GM18499 (cell line): ENCODE data around the gene RPP40.
"Not testable (repeated sequence)": the region's sequence is repeated elsewhere in the genome, so short reads cannot be mapped to it uniquely, and the experiment has no call there.

Experiments used
- ATAC-seq: cut with Tn5 transposase; IDR thresholded peaks from one replicate; pipeline ENCODE4 v1.9.1; 2021; ENCODE audit warnings: moderate number of reproducible peaks; ENCODE audit not compliant: insufficient read depth, unreplicated experiment

RPP40 gene

DNA sequence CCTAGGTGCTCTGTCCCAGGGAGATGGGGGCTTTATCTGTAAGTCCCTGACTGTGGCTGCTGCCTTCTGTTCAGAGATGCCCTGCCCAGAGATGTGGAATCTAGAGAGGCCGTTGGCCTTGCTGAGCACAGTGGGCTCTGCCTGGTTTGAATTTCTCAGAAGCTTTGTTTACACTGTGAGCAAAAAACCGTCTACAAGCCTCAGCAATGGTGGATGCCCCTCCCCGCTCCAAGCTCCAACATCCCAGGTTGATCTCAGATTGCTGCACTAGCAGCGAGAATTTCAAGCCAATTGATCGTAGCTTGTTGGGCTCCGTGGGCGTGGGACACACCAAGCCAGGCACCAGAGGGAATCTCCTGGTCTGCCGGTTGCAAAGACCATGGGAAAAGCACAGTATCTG, 16.3 kb upstream of the RPP40 start:
- no peak for ATAC-seq

DNA sequence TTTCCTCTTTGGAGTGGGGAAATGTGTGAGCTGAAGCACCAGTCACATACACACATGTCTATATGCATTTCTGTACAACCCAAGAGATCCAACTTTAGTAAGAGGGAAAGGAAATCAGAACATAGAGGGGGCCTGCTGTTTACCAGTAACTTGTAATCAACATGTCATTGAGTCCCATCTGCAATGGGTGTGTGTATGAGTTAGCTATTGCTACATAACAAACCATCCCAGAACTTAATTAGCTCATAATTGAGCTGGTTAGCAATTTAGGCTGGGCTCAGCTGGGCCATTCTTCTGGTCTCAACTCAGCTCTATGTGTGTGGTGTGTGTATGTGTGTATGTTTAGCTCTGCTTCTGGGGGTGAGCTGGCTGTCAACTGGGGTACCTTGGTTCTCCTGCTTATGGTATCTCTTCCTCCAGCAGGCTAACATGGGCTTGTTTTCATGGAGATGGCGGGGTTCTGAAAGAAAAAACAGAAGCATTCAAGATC, 10.3 kb upstream of the RPP40 start:
- no peak for ATAC-seq

DNA sequence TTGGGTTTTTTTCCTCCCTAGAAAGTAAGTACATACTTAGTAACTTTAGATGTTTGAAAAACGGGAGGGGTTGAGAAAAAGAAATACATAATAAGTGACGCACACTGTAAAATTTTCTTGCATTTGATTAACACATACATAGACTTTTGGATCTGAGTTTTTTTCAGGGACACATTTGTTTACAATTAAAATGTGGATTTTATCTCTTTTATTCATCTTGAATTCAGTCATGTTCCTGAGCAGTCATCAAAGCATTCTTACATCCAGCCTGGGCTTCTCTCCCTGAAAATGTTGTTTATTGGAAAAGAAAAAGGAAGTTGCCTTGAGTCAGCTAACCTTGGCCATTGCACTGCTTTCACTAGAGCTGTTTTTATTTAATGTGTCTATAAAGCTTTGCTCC, 8.7 kb upstream of the RPP40 start:
- ATAC-seq: no peak

DNA sequence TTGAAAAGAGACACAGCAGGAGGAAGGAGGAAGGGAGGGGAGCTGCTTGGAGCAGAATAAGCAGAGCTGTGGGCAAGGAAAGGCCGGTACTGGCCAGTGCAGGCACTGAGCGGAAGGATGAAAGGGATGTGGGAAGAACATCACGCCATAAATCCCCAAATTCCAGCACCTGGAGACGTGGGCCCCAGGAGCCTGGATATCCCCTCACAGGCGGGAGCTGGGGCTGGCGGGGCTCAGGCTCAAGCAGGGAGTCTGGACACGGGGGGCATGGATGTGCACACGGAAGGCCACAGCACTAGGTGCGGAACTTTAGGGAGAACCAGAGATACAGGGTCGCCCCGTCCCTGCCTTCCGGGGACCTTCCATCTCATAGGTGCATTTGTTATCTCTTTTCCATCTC, 7.5 kb upstream of the RPP40 start:
- ATAC-seq: no peak

DNA sequence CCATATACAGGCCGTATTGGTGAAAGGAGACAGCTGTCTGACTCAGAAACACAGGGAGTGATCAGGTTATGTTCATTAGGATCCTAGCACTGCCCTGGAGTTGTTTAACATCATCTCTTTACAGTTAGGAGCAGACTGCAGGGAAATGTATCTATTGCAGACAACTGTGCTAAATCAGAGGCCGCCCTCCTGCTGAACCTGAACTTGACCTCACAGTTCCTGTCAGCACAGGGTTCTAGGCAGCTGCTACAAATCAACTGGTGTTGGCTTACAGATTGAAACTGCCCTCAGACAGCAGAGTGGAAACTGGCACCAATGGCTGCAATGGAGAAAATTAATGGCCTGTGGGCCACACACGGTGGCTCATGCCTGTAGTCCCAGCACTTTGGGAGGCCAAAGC, 3.7 kb upstream of the RPP40 start:
- ATAC-seq: no peak

DNA sequence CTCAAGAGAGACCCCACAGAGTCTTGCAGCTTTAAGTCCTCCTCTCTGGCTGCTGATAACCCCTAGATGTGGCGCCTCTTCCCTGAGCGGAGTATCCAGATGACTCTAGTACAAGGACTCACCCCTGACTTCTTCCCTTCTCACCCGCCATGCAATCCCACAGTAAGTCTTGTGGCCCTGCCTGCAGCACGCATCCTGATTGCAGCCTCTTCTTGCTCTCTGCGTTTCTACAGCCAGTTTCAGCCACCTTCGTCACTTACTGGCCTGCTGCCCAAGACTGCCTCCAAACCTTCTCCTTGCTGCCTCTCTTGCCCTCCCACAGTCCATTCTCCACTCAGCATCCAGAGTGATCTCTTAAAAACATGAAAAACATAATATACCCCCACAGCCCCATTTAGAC, 2.4 kb upstream of the RPP40 start:
- no peak for ATAC-seq

DNA sequence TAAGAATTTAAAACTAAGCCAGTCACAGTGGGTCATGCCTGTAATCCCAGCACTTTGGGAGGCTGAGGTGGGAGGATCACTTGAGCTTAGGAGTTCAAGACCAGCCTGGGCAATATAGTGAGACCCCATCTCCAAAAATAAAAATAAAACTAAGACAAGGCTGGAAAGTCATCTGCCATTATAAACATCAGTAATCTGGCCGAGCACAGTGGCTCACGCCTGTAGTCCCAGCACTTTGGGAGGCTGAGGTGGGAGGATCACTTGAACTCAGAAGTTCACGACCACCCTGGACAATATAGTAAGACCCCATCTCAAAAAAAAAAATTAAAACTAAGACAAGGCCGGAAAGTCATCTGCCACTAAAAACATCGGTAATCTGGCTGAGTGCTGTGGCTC, 1.2 kb upstream of the RPP40 start:
- not testable (repeated sequence) for ATAC-seq

DNA sequence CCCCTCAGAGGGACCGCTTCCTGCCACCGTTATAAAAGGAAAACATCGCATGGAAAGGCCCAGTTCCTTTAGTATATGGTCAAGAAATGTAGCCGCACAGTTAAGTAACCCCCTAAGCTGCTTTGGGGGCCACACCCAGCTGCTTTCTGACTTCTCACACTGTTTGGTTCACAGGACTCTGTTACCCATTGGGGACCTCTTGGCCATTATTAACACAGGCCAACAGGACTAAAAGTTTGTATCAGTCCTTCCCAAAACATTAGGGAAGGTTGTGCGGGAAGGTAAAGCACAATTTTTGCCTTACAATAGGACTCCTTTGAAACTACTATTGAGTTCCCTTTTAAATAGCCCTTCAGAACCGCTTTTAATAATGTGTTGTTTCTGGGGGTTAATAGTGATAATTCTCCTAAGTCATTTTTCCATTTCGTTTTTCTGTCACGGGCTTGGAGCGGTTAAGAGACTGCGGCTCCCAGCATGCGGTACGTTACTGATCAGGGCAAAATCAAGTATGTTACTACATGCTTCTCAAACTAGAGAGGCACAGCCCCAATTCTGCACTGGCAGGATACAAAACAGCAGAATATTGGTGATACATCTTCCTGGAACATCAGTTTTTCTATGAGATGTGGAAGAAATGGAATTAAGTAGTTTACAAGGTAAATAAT, 668 bp upstream of the RPP40 start:
- no peak for ATAC-seq

DNA sequence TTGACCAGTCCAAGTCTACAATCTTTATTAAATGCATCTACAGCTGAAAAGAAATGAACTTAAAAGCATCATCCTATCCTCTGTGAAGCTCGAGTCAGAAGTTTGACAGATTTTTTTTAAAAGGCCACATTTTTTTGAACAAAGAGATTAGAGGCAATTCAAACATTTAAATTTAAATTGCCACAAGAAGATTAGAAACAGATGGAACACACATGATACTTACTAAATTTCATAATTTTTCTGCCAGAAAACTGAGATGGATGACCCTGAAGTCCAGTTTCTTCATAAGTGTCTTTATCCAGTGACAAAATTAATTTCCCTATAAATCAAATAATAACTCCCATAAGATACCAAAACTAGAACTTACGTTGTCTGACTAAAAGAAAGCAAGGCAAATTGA, 4.3 kb downstream of the RPP40 start:
- no peak for ATAC-seq

DNA sequence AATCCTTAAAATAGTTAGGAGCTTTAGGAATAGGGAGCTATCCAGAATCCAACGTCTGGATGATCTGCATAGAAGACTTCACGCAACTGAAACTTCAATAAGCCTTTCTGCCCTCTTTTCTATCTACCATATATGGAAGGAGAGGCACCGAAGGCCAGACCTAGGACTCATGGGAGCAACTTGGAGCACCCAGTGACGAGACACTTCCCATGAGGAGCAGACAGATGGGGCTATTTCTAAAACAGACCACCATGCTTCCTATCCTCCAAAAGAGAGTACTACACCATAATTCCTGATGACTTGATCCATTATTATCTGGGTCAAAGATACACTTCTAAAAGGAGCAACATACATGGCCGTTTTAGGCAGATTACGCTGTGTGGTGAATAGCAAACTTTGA, 6.0 kb downstream of the RPP40 start:
- no peak for ATAC-seq

DNA sequence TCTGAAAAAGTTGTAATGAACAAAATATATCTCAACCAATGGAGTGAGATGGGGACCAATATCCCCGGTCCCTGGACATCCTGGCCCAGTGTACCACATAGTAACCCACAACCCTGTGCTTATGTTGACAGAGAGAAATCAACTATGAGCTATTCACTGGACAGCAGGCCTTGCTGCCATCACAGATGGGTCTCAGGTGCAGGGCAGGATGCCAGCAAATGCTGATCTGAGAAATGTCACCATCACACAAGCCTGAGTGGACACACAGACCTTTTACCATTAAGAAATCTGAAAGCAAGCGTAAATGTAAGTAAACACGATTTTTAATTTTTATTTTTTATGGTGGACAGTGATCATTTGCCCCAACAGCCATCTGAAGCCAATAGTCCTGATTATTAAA, 9.1 kb downstream of the RPP40 start:
- ATAC-seq: no peak

DNA sequence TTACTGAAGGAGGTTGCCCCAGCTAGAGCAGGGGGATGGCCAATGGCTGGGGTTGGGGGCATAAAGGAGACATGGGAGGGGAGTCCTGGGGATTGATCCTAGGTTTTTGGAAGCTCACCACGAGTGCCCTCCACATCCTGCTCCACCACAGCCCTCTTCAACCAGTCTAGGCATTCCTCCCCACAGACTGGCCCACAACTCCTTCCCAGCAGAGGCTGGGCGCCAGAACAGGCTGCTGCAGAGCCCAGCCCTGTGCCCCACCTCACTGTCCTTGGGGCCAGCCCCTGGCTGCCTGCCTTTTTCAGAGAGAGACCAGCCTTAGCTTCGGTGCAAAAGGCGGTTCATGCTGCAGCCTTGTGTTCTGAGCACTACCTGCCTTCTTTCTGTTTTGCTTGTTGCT, 16.4 kb downstream of the RPP40 start:
- ATAC-seq: no peak

DNA sequence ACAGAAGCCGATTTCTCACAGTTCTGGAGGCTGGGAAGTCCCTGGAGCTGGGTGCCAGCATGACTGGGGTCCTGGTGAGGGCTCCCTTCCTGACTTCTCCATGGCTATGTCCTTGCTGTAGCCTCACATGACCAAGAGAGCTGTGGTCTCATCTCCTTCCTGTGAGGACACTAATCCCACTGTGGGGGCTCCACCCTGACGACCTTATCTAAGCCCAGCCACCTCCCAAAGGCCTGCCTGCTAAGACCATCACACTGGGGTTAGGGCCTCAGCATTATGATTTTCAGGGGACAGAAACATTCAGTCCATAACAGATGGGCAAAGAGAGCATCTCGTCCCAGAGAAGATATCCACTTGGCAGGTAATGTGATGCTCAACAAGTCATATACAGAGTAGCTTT, 16.8 kb downstream of the RPP40 start:
- ATAC-seq: no peak

DNA sequence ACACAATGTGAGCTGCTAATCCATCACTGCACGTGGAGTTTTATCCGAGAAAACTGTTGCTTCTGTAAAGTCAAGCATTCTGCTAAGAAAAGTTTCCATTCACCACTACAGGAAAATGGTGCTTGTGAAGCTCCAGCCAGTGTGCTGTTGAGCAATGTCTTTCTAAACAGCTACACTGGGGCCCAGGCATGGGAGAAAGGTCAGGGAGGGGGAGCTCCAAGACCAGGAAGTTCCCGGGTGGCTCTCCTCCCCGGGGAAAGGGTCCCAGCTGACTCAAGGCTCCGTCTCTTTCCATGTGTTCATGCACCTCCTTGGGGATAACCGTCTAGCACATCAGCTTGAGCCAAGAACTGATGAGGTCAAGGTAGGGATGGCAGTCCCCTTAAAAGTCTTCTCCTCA, 20.5 kb downstream of the RPP40 start:
- ATAC-seq: no peak

DNA sequence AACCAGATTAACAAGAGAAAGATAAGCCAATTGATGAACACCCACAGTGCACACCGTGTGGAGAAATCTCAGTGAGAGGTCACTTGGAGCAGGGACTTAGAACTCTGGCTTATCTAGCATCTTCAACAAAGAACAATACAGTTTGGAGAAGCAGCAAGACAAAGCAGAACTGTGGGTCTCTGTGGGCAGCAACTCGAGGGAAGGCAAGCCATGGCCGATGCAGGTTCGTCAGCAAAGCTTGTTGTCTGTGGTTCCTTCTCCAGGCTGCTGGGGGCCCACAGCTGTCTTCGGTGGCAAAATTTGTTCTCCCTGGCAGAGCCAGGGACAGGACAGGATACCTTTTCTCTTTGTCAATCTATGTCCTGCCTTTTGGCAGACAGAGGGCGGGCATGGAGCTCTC, 22.1 kb downstream of the RPP40 start:
- ATAC-seq: no peak

DNA sequence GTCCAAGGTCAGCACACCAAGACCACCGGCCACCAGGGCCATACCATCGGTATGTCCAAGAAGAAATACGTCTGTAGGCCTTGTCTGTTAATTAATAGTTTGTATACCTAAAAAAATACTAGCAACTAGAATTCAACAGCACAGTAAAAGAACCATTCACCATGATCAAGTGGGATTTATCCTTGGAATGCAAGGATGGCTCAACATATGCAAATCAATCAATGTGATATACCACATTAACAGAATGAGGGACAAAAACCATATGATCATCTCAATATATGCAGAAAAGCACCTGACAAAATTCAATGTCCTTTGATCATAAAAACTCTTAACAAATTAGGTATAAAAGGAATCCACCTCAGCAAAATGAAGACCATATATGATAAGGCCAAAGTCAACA, 24.4 kb downstream of the RPP40 start:
- ATAC-seq: no peak

DNA sequence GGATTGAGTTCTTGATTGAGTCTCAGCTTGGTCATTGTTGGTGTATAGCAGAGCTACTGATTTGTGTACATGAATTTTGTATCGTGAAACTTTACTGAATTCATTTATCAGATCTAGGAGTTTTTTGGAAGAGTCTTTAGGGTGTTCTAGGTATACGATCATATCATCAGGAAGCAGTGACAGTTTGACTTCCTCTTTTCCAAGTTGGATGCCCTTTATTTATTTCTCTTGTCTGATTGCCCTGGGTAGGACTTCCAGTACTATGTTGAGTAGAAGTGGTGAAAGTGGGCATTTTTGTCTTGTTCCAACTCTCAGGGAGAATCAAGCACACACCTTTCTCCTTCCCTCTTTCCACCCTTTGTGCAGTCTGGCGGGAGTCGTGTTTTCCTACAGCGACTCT, 26.4 kb downstream of the RPP40 start:
- no peak for ATAC-seq

DNA sequence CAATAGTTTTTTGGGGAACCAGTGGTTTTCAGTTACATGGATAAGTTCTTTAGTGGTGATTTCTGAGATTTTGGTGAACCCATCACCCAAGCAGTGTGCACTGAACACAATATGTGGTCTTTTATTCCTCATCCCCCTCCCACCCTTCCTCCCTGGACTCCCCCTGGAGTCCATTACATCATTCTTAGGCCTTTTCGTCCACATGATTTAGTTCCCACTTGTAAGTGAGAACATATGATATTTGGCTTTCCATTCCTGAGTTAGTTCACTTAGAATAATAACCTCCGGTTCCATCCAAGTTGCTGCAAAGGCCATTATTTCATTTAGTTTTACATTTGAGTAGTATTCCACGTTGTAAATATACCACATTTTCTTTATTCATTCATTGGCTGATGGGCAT, 28.3 kb downstream of the RPP40 start:
- no peak for ATAC-seq

DNA sequence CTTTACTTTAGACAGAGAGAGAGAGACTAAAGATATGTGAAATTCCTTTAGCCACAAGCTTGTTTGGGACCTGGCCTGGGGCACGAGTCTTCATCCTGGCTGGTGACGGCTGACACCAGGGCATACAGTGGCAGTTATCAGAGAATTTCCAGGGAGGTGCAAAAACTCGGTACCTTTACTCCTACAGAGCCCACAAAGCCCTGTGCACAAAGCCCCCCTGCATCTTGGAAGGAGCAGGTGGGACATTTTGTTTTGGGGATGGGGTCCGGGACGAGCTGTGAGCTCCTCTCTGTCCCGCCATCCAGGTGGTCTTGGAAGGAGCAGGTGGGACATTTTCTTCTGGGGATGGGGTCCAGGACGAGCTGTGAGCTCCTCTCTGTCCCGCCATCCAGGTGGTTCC, 28.9 kb downstream of the RPP40 start:
- no peak for ATAC-seq

DNA sequence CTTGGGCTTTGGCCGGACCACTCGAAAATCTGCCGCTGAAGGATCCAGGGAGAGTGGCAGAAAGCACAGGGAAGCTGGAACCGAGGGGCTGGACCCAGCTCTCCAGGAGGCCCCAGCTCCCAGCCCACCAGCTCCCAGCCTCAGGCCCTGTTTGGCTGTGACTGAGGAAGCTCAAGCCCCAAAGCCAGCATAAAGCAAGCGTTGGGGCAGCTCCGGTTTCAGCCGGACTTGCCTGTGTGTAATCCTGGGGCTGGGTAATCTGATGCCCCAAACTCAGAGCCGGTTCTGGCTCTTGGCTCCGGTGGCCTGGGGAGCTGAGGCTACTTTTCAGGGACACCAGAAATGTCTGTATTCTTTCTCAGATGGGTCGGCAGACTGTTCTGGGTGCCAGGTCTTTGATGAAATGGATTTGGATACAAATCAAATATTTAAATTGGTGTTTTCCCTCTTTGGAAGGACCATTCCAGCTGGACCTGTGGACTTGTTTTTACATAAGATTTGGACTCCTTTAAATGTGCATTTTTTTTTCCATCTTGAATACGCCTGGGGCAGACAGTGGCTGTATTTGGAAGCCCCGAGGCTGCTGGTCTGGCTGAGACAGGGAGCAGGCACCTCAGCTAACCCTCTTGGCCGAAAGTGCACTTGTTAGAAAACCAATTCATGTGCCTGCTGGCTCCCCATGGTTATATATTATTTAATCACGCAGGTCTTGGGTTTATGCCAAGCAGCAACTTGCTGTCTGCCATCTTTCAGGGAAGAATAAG, 29.7 kb downstream of the RPP40 start:
- ATAC-seq: no peak

DNA sequence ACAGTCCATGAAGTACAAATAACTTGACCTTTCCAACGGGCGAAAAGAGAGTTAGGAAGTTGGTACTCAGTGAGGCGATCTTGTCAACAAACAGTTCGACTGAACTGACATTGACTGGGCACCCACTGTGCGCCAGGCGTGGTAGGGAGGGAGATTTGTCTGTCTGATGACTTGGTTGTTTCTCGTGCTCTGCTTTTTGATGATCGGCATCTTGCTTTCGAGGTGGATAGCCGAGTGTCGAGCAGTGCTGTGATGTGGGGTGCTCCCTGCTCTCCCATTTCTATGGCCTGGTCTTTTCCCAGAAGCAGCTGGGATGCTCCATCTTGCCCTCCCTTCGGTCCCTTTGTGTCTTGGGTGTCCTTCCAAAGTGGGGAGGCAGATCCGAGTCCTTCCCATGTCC, 30.4 kb downstream of the RPP40 start:
- ATAC-seq: no peak

DNA sequence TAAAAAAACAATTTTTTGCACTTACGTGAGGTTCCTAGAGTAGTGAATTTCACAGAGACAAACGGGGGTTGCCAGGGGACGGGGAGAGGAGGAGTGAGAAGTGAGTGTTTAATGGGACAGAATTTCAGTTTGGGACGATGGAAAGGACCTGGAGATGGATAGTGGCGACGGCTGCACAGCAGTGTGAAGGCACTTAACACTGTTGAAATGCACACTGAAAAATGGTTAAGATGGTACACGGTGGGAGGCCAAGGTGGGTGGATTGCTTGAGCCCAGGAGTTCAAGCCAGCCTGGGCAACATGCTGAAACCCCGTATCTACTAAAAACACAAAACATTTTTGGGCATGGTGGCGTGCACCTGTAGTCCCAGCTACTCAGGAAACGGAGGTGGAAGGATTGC, 31.4 kb downstream of the RPP40 start:
- no peak for ATAC-seq
